ENCODE measurements around the gene INTS1.

GRCh38 chr7:1523208-1523607 lies 19.0 kb upstream of the INTS1 start:
- TF ChIP-seq CTCF (IDR thresholded peaks at IDR 0.05) (no peak), POLR2A (IDR thresholded peaks at IDR 0.05) (no peak)
